SK-N-SH (cell line): ENCODE measurements around the gene NRP2. TPM values are rescaled to one million over a fixed set of nuclear protein-coding genes. Genes with fewer than 3 reads are reported as not detected.

Experiments used
- CTCF ChIA-PET: fragments of 300-600, 350-600 bp; formaldehyde crosslinking; extraction: SDS; loops from one replicate; lab custom pipeline; 2021; lab: Yijun Ruan, JAX
- POLR2A ChIA-PET: fragments of 350-600 bp; sonication (Branson Sonifier 250); formaldehyde crosslinking; extraction: SDS; loops from one replicate; lab custom pipeline; 2020; ENCODE audit warnings: antibody characterized with exemption, inconsistent platforms; lab: Yijun Ruan, JAX
- DNase-seq: peaks from one replicate; pipeline ENCODE4 v3.0.0; 2012
- H2AFZ ChIP-seq: fragments of 200-600 bp; sonication (generic); 2 replicates; pipeline ENCODE4 v1.8.1; 2016; ENCODE audit warnings: antibody characterized with exemption, mild to moderate bottlenecking, low read depth
- H3F3A ChIP-seq: fragments of 200-600 bp; sonication (generic); replicated peaks from 2 replicates; pipeline ENCODE3; 2016; ENCODE audit warnings: antibody characterized with exemption, mild to moderate bottlenecking; ENCODE audit not compliant: insufficient read depth
- H3K27ac ChIP-seq, 2 experiments: fragments of 200-500 bp in 1 of 2; fragments of 200-600 bp in 1 of 2; sonication (Bioruptor generic) in 1 of 2; sonication (generic), shearing (Covaris generic) in 1 of 2; 2 replicates each; pipeline versions ENCODE4 v1.5.1 to v1.6.1; 2014 to 2016; ENCODE audit warnings: low read depth in 2 of 2, inconsistent platforms in 1 of 2, low read length in 1 of 2, mild to moderate bottlenecking in 1 of 2, mixed read lengths in 1 of 2
- H3K27me3 ChIP-seq: fragments of 200-600 bp; sonication (generic), shearing (Covaris generic); 2 replicates; pipeline ENCODE4 v1.6.1; 2016; ENCODE audit warnings: mixed run types; ENCODE audit not compliant: insufficient read depth
- H3K36me3 ChIP-seq, 2 experiments: fragments of 200-500 bp in 1 of 2; fragments of 200-600 bp in 1 of 2; sonication (Bioruptor generic) in 1 of 2; sonication (generic) in 1 of 2; replicated peaks in 1 of 2; 2 replicates each; pipeline versions ENCODE3 to v1.5.1; 2014 to 2016; ENCODE audit warnings: low read length in 1 of 2, mild to moderate bottlenecking in 1 of 2; ENCODE audit not compliant: insufficient read depth in 2 of 2, control insufficient read depth in 1 of 2
- H3K4me1 ChIP-seq, 2 experiments: fragments of 200-500 bp in 1 of 2; fragments of 200-600 bp in 1 of 2; sonication (Bioruptor generic) in 1 of 2; sonication (generic), shearing (Covaris generic) in 1 of 2; 2 replicates each; pipeline versions ENCODE4 v1.5.1 to v1.6.1; 2014 to 2016; ENCODE audit warnings: low read depth in 1 of 2, low read length in 1 of 2, mixed run types in 1 of 2; ENCODE audit not compliant: insufficient read depth in 2 of 2, control insufficient read depth in 1 of 2
- H3K4me2 ChIP-seq: fragments of 200-600 bp; sonication (generic), shearing (Covaris generic); 2 replicates; pipeline ENCODE4 v1.6.1; 2017; ENCODE audit warnings: mixed run types
- H3K4me3 ChIP-seq, 2 experiments: fragments of 200-500 bp in 1 of 2; fragments of 200-600 bp in 1 of 2; sonication (Bioruptor generic) in 1 of 2; sonication (generic), shearing (Covaris generic) in 1 of 2; 2 replicates each; pipeline versions ENCODE4 v1.5.1 to v1.8.1; 2014 to 2016; ENCODE audit warnings: low read depth in 2 of 2, inconsistent platforms in 1 of 2, low read length in 1 of 2, mild to moderate bottlenecking in 1 of 2, mixed read lengths in 1 of 2, moderate library complexity in 1 of 2
- H3K79me2 ChIP-seq: fragments of 200-600 bp; sonication (generic); 2 replicates; pipeline ENCODE4 v1.8.1; 2017; ENCODE audit warnings: mild to moderate bottlenecking; ENCODE audit not compliant: insufficient read depth
- H3K9ac ChIP-seq: fragments of 200-600 bp; sonication (generic); 2 replicates; pipeline ENCODE4 v1.6.1; 2017; ENCODE audit warnings: mixed run types
- H3K9me2 ChIP-seq: fragments of 200-600 bp; sonication (generic); 2 replicates; pipeline ENCODE4 v1.6.1; 2017; ENCODE audit warnings: mixed run types
- H3K9me3 ChIP-seq: fragments of 200-600 bp; sonication (generic); 2 replicates; pipeline ENCODE4 v1.6.1; 2017; ENCODE audit warnings: mixed run types, mild to moderate bottlenecking, moderate library complexity
- H4K20me1 ChIP-seq: fragments of 200-600 bp; sonication (generic); 2 replicates; pipeline ENCODE4 v1.6.1; 2017; ENCODE audit warnings: mild to moderate bottlenecking, mixed run types; ENCODE audit not compliant: insufficient read depth
- CTCF ChIP-seq: fragments of 200-600 bp; sonication (generic); IDR thresholded peaks from 2 replicates; pipeline ENCODE4 v1.6.1; 2017; ENCODE audit warnings: antibody characterized with exemption, mild to moderate bottlenecking, moderate library complexity
- EP300 ChIP-seq, 2 experiments: IDR thresholded peaks; 2 replicates each; pipeline versions ENCODE4 v1.4.0 to v1.6.1; 2012; ENCODE audit warnings: borderline replicate concordance in 1 of 2, low read depth in 1 of 2, low read length in 1 of 2
- FOXJ3 ChIP-seq: sonication (generic); formaldehyde crosslinking; IDR thresholded peaks from 2 replicates; pipeline ENCODE4 v1.5.1; 2020; ENCODE audit warnings: mild to moderate bottlenecking, missing genetic modification reagents
- FOXM1 ChIP-seq: IDR thresholded peaks from 2 replicates; pipeline ENCODE4 v1.4.0; 2012; ENCODE audit warnings: low read depth, mild to moderate bottlenecking
- GATA2 ChIP-seq: sonication (generic); formaldehyde crosslinking; IDR thresholded peaks from 2 replicates; pipeline ENCODE4 v1.5.0; 2020; ENCODE audit warnings: mild to moderate bottlenecking, missing genetic modification reagents
- MEF2A ChIP-seq: IDR thresholded peaks from 2 replicates; pipeline ENCODE4 v1.4.0; 2012; ENCODE audit warnings: low read depth, borderline replicate concordance
- MXI1 ChIP-seq: IDR thresholded peaks from 2 replicates; pipeline ENCODE4 v1.6.1; 2012; ENCODE audit warnings: mild to moderate bottlenecking, low read depth, low read length, improper control_type of control experiment
- NFIC ChIP-seq: IDR thresholded peaks from 2 replicates; pipeline ENCODE4 v1.4.0; 2012; ENCODE audit warnings: borderline replicate concordance
- NRF1 ChIP-seq: IDR thresholded peaks from 2 replicates; pipeline ENCODE4 v1.6.1; 2012; ENCODE audit warnings: low read depth, mild to moderate bottlenecking, low read length
- POLR2AphosphoS5 ChIP-seq: IDR thresholded peaks from 2 replicates; pipeline ENCODE4 v1.6.1; 2012; ENCODE audit warnings: low read depth, low read length
- RAD21 ChIP-seq: IDR thresholded peaks from 2 replicates; pipeline ENCODE4 v1.6.1; 2012; ENCODE audit warnings: mild to moderate bottlenecking, low read length
- REST ChIP-seq: IDR thresholded peaks from 2 replicates; pipeline ENCODE4 v1.6.1; 2012; ENCODE audit warnings: mild to moderate bottlenecking, low read depth, low read length, moderate library complexity
- SIN3A ChIP-seq: IDR thresholded peaks from 2 replicates; pipeline ENCODE4 v1.6.1; 2012; ENCODE audit warnings: low read depth, mild to moderate bottlenecking, low read length, moderate library complexity, borderline replicate concordance
- TAF1 ChIP-seq: IDR thresholded peaks from 2 replicates; pipeline ENCODE4 v1.6.1; 2012; ENCODE audit warnings: low read depth, mild to moderate bottlenecking, low read length, moderate library complexity, borderline replicate concordance
- TCF12 ChIP-seq: IDR thresholded peaks from 2 replicates; pipeline ENCODE4 v1.4.0; 2012
- TEAD4 ChIP-seq: IDR thresholded peaks from 2 replicates; pipeline ENCODE4 v1.4.0; 2012; ENCODE audit warnings: mild to moderate bottlenecking, borderline replicate concordance; ENCODE audit not compliant: insufficient read depth
- USF1 ChIP-seq: IDR thresholded peaks from 2 replicates; pipeline ENCODE4 v1.4.0; 2012; ENCODE audit warnings: low read depth, borderline replicate concordance
- WGBS: methylation state at CpG from one replicate; pipeline ENCODE4 v1.1.6; 2017; ENCODE audit warnings: low lambda C conversion rate; 5-methylcytosine and 5-hydroxymethylcytosine counted together
- polyA plus RNA-seq, 3 experiments: library from polyadenylated mRNA; depleted of rRNA; stranded (reverse); fragments of >200 nt; gene quantifications; 2 replicates each; pipeline ENCODE4 v1.2.3, GENCODE V29; 2012

NRP2 gene
- polyA plus RNA-seq, 1 of the 3 experiments (the other 2 are of a cell fraction) = 68.8 TPM

- H2AFZ ChIP-seq = no peak overlapping the region
- no peak overlapping the region for H3K4me2 ChIP-seq
- H3K4me1 ChIP-seq = peaks cover 3 to 34% of the 10 kb centered on the region in 2 experiments
- ChIA-PET CTCF (no interaction called here), POLR2A (no interaction called here)
- H3K79me2 ChIP-seq = no peaks in the 10 kb centered on the region
- no peak overlapping the region for H3K9ac ChIP-seq
- no peak for DNase-seq
- no peaks in the 10 kb centered on the region for H3K9me2 ChIP-seq
- H3K27me3 ChIP-seq = no peaks in the 10 kb centered on the region
- no peak for TF ChIP-seq NRF1
- H3F3A ChIP-seq = peaks cover 18% of the 10 kb centered on the region
- H3K9me3 ChIP-seq = no peaks in the 10 kb centered on the region
- H3K27ac ChIP-seq = 0 out of 4 replicates have a peak overlapping the region, but pooled peaks of 1 of the 2 experiments have one; percentile 24
- H4K20me1 ChIP-seq = no peaks in the 10 kb centered on the region
- no peak overlapping the region for H3K4me3 ChIP-seq
- no peaks in the 10 kb centered on the region for H3K36me3 ChIP-seq
- 42% methylated on average over 3 of the region's 4 CpGs for WGBS
Observed at GRCh38 chr2:205656941-205657340, 25.4 kb upstream of the NRP2 start.

- no peak for TF ChIP-seq POLR2AphosphoS5
- TF ChIP-seq NFIC = peak; percentile 23; the same call in 1 of the 2 replicates
- 0 out of 2 replicates have a peak, but pooled peaks have one; percentile 12 for TF ChIP-seq TCF12
- peak; percentile 35; the same call in 1 of the 2 replicates for TF ChIP-seq MEF2A
- no peak for DNase-seq
- POLR2A ChIA-PET = no interaction called here
- no peak overlapping the region for H2AFZ ChIP-seq
- 32% methylated on average over 3 of the region's 3 CpGs for WGBS
- peak overlapping the region in 1 of 2 experiments; percentile 24; a peak in 1 of 4 replicates for H3K27ac ChIP-seq
- no peaks in the 10 kb centered on the region for H3K36me3 ChIP-seq
- H4K20me1 ChIP-seq = no peaks in the 10 kb centered on the region
- H3K9me2 ChIP-seq = no peaks in the 10 kb centered on the region
- no peaks in the 10 kb centered on the region for H3K27me3 ChIP-seq
- no peaks in the 10 kb centered on the region for H3K79me2 ChIP-seq
- no peaks in the 10 kb centered on the region for H3K9me3 ChIP-seq
- H3K9ac ChIP-seq = no peak overlapping the region
- no peak overlapping the region for H3K4me3 ChIP-seq
- CTCF ChIA-PET = interaction anchor here (1.5 kb wide), 1 partner anchor 18 kb away, joined by 5 read pairs; no protein-coding TSS in a partner anchor
- no peak overlapping the region; the same call in 1 of the 2 replicates for H3K4me2 ChIP-seq
- peaks cover 18% of the 10 kb centered on the region for H3F3A ChIP-seq
- H3K4me1 ChIP-seq = peaks cover 3 to 34% of the 10 kb centered on the region in 2 experiments
Observed at GRCh38 chr2:205657579-205657978, 24.7 kb upstream of the NRP2 start.

GRCh38 chr2:205658068-205658467, 24.2 kb upstream of the NRP2 start:
- no peaks in the 10 kb centered on the region for H3K9me2 ChIP-seq
- no peaks in the 10 kb centered on the region for H3K9me3 ChIP-seq
- no peaks in the 10 kb centered on the region for H4K20me1 ChIP-seq
- H3F3A ChIP-seq = peaks cover 18% of the 10 kb centered on the region
- no peak for DNase-seq
- no peak overlapping the region; the same call in 1 of the 2 replicates for H3K4me2 ChIP-seq
- H3K9ac ChIP-seq = no peak overlapping the region
- ChIA-PET POLR2A (no interaction called here), CTCF (interaction anchor here (1.5 kb wide), 1 partner anchor 17 kb away, joined by 5 read pairs; no protein-coding TSS in a partner anchor)
- H3K27me3 ChIP-seq = no peaks in the 10 kb centered on the region
- H3K4me3 ChIP-seq = no peak overlapping the region
- H3K36me3 ChIP-seq = no peaks in the 10 kb centered on the region
- peaks cover 3 to 34% of the 10 kb centered on the region in 2 experiments for H3K4me1 ChIP-seq
- no peaks in the 10 kb centered on the region for H3K79me2 ChIP-seq
- H3K27ac ChIP-seq = no peak overlapping the region
- H2AFZ ChIP-seq = no peak overlapping the region
- 67% methylated on average over 2 of the region's 2 CpGs for WGBS
- no peak for TF ChIP-seq POLR2AphosphoS5
- TF ChIP-seq CTCF = no peak
- no peak for TF ChIP-seq MXI1
- TF ChIP-seq SIN3A = no peak
- no peak for TF ChIP-seq TEAD4
- TF ChIP-seq EP300 (IDR thresholded peaks at IDR 0.05; ENCODE audit: borderline replicate concordance in 1 of 2, low read depth in 1 of 2, low read length in 1 of 2) = no peak
- TF ChIP-seq TAF1 = no peak
- no peak for TF ChIP-seq REST
- TF ChIP-seq RAD21 = no peak
- no peak for TF ChIP-seq GATA2 (CRISPR knock-in tag)
- no peak for TF ChIP-seq USF1
- TF ChIP-seq FOXM1 = no peak
- no peak for TF ChIP-seq FOXJ3 (CRISPR knock-in tag)
